Measurements from ENCODE around the gene OOEP. TPM values are rescaled to one million over a fixed set of nuclear protein-coding genes. Genes with fewer than 3 reads are reported as not detected.

Gene OOEP
- total and polyA plus RNA-seq, 2 of the 4 experiments (the other 2 are of a cell fraction): not detected

GRCh38 chr6:73371984-73372383 lies 2.3 kb upstream of the OOEP start:
- TF ChIP-seq BHLHE40 (IDR thresholded peaks at IDR 0.05; ENCODE audit: low read depth, low read length) (no peak), USF2 (IDR thresholded peaks at IDR 0.05; ENCODE audit: low read depth, low read length) (no peak), NFE2L2 (IDR thresholded peaks at IDR 0.05; ENCODE audit: low read depth, low read length) (no peak), RAD21 (IDR thresholded peaks at IDR 0.05; ENCODE audit: low read length) (no peak), CHD1 (IDR thresholded peaks at IDR 0.05; ENCODE audit: low read depth, low read length) (no peak), MAZ (IDR thresholded peaks at IDR 0.05; ENCODE audit: borderline replicate concordance, low read depth, low read length) (no peak)
- TF ChIP-seq, protein P1, sequence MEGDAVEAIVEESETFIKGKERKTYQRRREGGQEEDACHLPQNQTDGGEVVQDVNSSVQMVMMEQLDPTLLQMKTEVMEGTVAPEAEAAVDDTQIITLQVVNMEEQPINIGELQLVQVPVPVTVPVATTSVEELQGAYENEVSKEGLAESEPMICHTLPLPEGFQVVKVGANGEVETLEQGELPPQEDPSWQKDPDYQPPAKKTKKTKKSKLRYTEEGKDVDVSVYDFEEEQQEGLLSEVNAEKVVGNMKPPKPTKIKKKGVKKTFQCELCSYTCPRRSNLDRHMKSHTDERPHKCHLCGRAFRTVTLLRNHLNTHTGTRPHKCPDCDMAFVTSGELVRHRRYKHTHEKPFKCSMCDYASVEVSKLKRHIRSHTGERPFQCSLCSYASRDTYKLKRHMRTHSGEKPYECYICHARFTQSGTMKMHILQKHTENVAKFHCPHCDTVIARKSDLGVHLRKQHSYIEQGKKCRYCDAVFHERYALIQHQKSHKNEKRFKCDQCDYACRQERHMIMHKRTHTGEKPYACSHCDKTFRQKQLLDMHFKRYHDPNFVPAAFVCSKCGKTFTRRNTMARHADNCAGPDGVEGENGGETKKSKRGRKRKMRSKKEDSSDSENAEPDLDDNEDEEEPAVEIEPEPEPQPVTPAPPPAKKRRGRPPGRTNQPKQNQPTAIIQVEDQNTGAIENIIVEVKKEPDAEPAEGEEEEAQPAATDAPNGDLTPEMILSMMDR (conservative IDR thresholded peaks at IDR 0.05; ENCODE audit: low read depth, low read length): no peak
- TF ChIP-seq, protein P2, sequence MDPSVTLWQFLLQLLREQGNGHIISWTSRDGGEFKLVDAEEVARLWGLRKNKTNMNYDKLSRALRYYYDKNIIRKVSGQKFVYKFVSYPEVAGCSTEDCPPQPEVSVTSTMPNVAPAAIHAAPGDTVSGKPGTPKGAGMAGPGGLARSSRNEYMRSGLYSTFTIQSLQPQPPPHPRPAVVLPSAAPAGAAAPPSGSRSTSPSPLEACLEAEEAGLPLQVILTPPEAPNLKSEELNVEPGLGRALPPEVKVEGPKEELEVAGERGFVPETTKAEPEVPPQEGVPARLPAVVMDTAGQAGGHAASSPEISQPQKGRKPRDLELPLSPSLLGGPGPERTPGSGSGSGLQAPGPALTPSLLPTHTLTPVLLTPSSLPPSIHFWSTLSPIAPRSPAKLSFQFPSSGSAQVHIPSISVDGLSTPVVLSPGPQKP (IDR thresholded peaks at IDR 0.05; ENCODE audit: borderline replicate concordance, low read depth, low read length): no peak
- no peak overlapping the region for H4K5ac ChIP-seq (ENCODE audit: low read depth, low read length)
- H3K4me2 ChIP-seq (ENCODE audit: low read depth, low read length): no peak overlapping the region
- no peak for ATAC-seq (ENCODE audit: low read depth)
- H3K4ac ChIP-seq (ENCODE audit: low read depth, low read length): no peak overlapping the region
- ChIA-PET POLR2A (ENCODE audit: unreplicated experiment) (interaction anchor here (0.6 kb wide), 1 partner anchor 15 kb away, joined by 3 read pairs; no protein-coding TSS in a partner anchor), CTCF (interaction anchor here (0.6 kb wide), 1 partner anchor 431 kb away, joined by 3 read pairs; no protein-coding TSS in a partner anchor)
- peaks cover 3% of the 10 kb centered on the region for H3K27me3 ChIP-seq (ENCODE audit: control insufficient read depth, insufficient read depth, low read length)
- no peak overlapping the region for H2AK9ac ChIP-seq (replicated peaks; ENCODE audit: low read depth, low read length, poor library complexity)
- H3K36me3 ChIP-seq (ENCODE audit: control insufficient read depth, insufficient read depth, low read length): no peaks in the 10 kb centered on the region
- no peaks in the 10 kb centered on the region for H3K79me1 ChIP-seq (ENCODE audit: low read depth in 1 of 2, low read length in 2 of 2)
- no peaks in the 10 kb centered on the region for H3K9me1 ChIP-seq (ENCODE audit: insufficient read depth, low read length)
- no peak overlapping the region for H4K8ac ChIP-seq (ENCODE audit: low read depth in 2 of 2, low read length in 2 of 2)
- 83% methylated on average over 1 of the region's 4 CpGs; no CpG with 5 or more reads in 1 of the 2 experiments for WGBS, 2 experiments (ENCODE audit: extremely low coverage in 2 of 2, insufficient read length in 1 of 2)
- no peak overlapping the region for H4K91ac ChIP-seq (ENCODE audit: insufficient read depth, low read depth, low read length)
- no peak overlapping the region for H3K23ac ChIP-seq (ENCODE audit: low read depth, low read length)
- no peaks in the 10 kb centered on the region for H3K4me1 ChIP-seq (ENCODE audit: control insufficient read depth, insufficient read depth, low read length)
- no peak overlapping the region for H3K56ac ChIP-seq (ENCODE audit: extremely low read depth, insufficient read depth, low read length)
- no peak overlapping the region for H3K18ac ChIP-seq (ENCODE audit: low read depth, low read length)
- no peak overlapping the region for H2AFZ ChIP-seq (replicated peaks; ENCODE audit: low read length, poor library complexity)
- H3K27ac ChIP-seq (ENCODE audit: insufficient read depth, low read length): no peak overlapping the region
- in situ Hi-C loops (cut with MboI; ENCODE audit: low sequenced_read_pairs) (no loop called here), dilution Hi-C loops (cut with HindIII; ENCODE audit: low sequenced_read_pairs, unreplicated experiment) (no loop called here), intact Hi-C loops (cut with micrococcal nuclease) (no loop called here)
- BruUV-seq (replicated peaks): no TSS peak
- no peak overlapping the region for H2BK5ac ChIP-seq (ENCODE audit: low read depth, low read length, poor library complexity, severe bottlenecking)
- H2BK20ac ChIP-seq (ENCODE audit: low read depth, low read length): no peak overlapping the region
- no peak overlapping the region for H3K9ac ChIP-seq (ENCODE audit: low read depth, low read length)
- H2AK5ac ChIP-seq (ENCODE audit: low read depth, low read length): no peak overlapping the region
- H3K4me3 ChIP-seq (ENCODE audit: insufficient read depth, low read depth, low read length): no peak overlapping the region
- no peak overlapping the region for H2BK120ac ChIP-seq (ENCODE audit: low read depth, low read length)
- DNase-seq: no peak
- no peaks in the 10 kb centered on the region for H4K20me1 ChIP-seq (ENCODE audit: insufficient read depth, low read length)
- peaks cover 10% of the 10 kb centered on the region for H3K9me3 ChIP-seq (ENCODE audit: control insufficient read depth, insufficient read depth, low read length)
- no peak overlapping the region for H2BK15ac ChIP-seq (ENCODE audit: low read depth, low read length)
- H3K14ac ChIP-seq (replicated peaks; ENCODE audit: low read depth, low read length): no peak overlapping the region
